PC-9 (cell line): ENCODE measurements around the gene ZNF396.

Experiments used
- CTCF ChIP-seq: fragments of 200-600 bp; sonication (generic); conservative IDR thresholded peaks from 2 replicates; pipeline ENCODE4 v1.6.1; 2017; ENCODE audit warnings: mixed run types, antibody characterized with exemption, mild to moderate bottlenecking, moderate library complexity
- EZH2 ChIP-seq: fragments of 200-600 bp; sonication (generic); IDR thresholded peaks from 2 replicates; pipeline ENCODE4 v1.8.0; 2017; ENCODE audit warnings: antibody characterized with exemption, low read depth

- no peak for TF ChIP-seq CTCF
- TF ChIP-seq EZH2 = no peak
Observed at GRCh38 chr18:35411625-35412351, 34.7 kb upstream of the ZNF396 start.
